ENCODE results near the gene MAGEF1.

DNA sequence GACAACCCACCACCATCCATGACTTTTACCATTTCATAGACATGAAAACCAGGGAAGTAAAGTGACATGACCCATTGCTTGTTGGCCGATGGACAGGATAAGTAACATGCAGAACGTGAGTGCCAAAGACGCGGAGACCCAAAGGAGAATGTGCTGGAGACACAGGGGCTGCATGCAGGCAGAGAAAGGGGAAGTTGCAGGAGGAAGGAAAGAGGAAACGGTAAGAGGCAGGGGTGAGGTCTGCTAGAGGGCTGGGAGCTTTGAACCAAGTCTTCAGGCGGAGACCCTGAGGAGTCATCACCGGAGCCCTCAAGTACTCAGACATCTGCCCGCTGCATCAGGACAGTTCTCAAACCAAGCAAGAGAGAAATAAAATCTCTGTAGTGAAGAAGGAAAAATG lies 34.9 kb downstream of the MAGEF1 start:
- TF ChIP-seq, protein P1, sequence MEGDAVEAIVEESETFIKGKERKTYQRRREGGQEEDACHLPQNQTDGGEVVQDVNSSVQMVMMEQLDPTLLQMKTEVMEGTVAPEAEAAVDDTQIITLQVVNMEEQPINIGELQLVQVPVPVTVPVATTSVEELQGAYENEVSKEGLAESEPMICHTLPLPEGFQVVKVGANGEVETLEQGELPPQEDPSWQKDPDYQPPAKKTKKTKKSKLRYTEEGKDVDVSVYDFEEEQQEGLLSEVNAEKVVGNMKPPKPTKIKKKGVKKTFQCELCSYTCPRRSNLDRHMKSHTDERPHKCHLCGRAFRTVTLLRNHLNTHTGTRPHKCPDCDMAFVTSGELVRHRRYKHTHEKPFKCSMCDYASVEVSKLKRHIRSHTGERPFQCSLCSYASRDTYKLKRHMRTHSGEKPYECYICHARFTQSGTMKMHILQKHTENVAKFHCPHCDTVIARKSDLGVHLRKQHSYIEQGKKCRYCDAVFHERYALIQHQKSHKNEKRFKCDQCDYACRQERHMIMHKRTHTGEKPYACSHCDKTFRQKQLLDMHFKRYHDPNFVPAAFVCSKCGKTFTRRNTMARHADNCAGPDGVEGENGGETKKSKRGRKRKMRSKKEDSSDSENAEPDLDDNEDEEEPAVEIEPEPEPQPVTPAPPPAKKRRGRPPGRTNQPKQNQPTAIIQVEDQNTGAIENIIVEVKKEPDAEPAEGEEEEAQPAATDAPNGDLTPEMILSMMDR (IDR thresholded peaks at IDR 0.05): no peak
- no peak for TF ChIP-seq POLR2A (IDR thresholded peaks at IDR 0.05)

Measured in Peyer's patch (tissue), 4 donors.